PFSK-1 (cell line): Measurements from ENCODE around the gene PARP2.

Experiments
- FOXP2 ChIP-seq: optimal IDR thresholded peaks from 2 replicates; pipeline ENCODE3; 2011; ENCODE audit warnings: borderline replicate concordance, control low read depth, inconsistent platforms; ENCODE audit not compliant: insufficient read depth; ENCODE audit errors: extremely low read length, extremely low read depth
- POLR2AphosphoS5 ChIP-seq: IDR thresholded peaks from 2 replicates; pipeline ENCODE4 v1.6.1; 2012; ENCODE audit warnings: low read depth, mild to moderate bottlenecking, control low read depth, low read length, moderate library complexity
- SIN3A ChIP-seq: IDR thresholded peaks from 2 replicates; pipeline ENCODE4 v1.6.1; 2012; ENCODE audit warnings: mild to moderate bottlenecking, low read length, moderate library complexity, borderline replicate concordance; ENCODE audit not compliant: insufficient read depth
- TAF1 ChIP-seq: IDR thresholded peaks from 2 replicates; pipeline ENCODE4 v1.6.1; 2012; ENCODE audit warnings: low read length, control low read depth, borderline replicate concordance; ENCODE audit not compliant: insufficient read depth
- TF ChIP-seq, protein P1 (sequence below), 2 experiments: IDR thresholded peaks; 2 replicates each; pipeline versions ENCODE4 v1.6.1 to v1.8.0; 2011 to 2012; ENCODE audit warnings: low read depth in 2 of 2, low read length in 2 of 2, control low read depth in 1 of 2, inconsistent platforms in 1 of 2, mild to moderate bottlenecking in 1 of 2, moderate library complexity in 1 of 2; ENCODE audit not compliant: insufficient read depth in 1 of 2

DNA sequence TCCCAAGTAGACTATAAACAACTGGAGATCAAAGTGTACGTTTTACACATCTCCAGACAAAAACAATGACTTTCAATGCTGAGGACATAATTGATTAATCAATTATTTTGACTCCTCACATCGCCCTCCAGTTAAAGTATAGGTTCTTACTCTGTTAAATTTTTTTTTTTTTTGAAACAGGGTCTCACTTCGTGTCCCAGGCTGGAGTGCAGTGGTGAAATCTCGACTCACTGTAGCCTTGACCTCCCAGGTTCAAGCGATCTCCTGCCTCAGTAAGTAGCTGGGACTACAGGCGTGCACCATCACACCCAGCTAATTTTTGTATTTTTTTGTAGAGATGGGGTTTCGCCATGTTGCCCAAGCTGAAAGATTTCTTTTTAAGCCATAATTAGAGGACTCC, 9.4 kb upstream of the PARP2 start:
- TF ChIP-seq POLR2AphosphoS5 (no peak), SIN3A (no peak), TAF1 (no peak), FOXP2 (no peak)
- TF ChIP-seq, protein P1, sequence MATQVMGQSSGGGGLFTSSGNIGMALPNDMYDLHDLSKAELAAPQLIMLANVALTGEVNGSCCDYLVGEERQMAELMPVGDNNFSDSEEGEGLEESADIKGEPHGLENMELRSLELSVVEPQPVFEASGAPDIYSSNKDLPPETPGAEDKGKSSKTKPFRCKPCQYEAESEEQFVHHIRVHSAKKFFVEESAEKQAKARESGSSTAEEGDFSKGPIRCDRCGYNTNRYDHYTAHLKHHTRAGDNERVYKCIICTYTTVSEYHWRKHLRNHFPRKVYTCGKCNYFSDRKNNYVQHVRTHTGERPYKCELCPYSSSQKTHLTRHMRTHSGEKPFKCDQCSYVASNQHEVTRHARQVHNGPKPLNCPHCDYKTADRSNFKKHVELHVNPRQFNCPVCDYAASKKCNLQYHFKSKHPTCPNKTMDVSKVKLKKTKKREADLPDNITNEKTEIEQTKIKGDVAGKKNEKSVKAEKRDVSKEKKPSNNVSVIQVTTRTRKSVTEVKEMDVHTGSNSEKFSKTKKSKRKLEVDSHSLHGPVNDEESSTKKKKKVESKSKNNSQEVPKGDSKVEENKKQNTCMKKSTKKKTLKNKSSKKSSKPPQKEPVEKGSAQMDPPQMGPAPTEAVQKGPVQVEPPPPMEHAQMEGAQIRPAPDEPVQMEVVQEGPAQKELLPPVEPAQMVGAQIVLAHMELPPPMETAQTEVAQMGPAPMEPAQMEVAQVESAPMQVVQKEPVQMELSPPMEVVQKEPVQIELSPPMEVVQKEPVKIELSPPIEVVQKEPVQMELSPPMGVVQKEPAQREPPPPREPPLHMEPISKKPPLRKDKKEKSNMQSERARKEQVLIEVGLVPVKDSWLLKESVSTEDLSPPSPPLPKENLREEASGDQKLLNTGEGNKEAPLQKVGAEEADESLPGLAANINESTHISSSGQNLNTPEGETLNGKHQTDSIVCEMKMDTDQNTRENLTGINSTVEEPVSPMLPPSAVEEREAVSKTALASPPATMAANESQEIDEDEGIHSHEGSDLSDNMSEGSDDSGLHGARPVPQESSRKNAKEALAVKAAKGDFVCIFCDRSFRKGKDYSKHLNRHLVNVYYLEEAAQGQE (IDR thresholded peaks at IDR 0.05; ENCODE audit: insufficient read depth in 1 of 2, low read depth in 2 of 2, low read length in 2 of 2), result no peak
